BLaER1 (cell line): ENCODE measurements around the gene ALG14.

ENCODE experiments used
- H3K27ac ChIP-seq: shearing (Covaris generic); formaldehyde crosslinking; 2 replicates; pipeline ENCODE4 v1.8.1; 2022
- H3K27me3 ChIP-seq: shearing (Covaris generic); formaldehyde crosslinking; 2 replicates; pipeline ENCODE4 v1.8.1; 2022
- H3K36me3 ChIP-seq: shearing (Covaris generic); formaldehyde crosslinking; 2 replicates; pipeline ENCODE4 v1.8.1; 2022
- H3K4me1 ChIP-seq: shearing (Covaris generic); formaldehyde crosslinking; 2 replicates; pipeline ENCODE4 v1.8.1; 2022
- H3K4me2 ChIP-seq: shearing (Covaris generic); formaldehyde crosslinking; 2 replicates; pipeline ENCODE4 v1.8.1; 2022
- H3K4me3 ChIP-seq: shearing (Covaris generic); formaldehyde crosslinking; 2 replicates; pipeline ENCODE4 v1.8.1; 2022
- H3K9ac ChIP-seq: shearing (Covaris generic); formaldehyde crosslinking; 2 replicates; pipeline ENCODE4 v1.8.1; 2022
- H3K9me3 ChIP-seq: shearing (Covaris generic); formaldehyde crosslinking; 2 replicates; pipeline ENCODE4 v1.8.1; 2022
- H4K20me1 ChIP-seq: shearing (Covaris generic); formaldehyde crosslinking; 2 replicates; pipeline ENCODE4 v1.8.1; 2022
- Cebpa-rat ChIP-seq: shearing (Covaris generic); IDR thresholded peaks from 2 replicates; pipeline ENCODE4 v1.8.1; 2022

Gene ALG14

DNA sequence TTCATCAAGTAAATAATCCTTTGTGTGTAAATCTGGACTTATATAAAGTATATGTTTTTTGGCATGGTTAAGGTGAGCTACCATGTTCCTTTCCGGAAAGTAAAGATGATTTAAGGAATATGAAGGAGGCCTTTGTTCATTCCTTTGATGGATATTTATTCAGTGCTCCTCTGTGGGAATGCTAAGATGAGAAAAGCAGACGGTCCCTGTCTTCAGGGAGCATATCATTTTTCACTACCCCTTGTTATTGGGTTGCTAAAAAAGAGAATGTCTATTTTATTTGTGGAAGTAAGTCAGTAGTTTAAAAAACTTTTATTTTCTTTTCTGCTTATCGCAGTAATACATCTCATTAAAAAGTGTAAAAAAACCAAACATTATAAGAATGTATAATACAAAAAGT is 110.8 kb downstream of the ALG14 start:
- Histone ChIP-seq H3K4me1 (peaks cover 29% of the 10 kb centered on the region), H3K27ac (peak overlapping the region; percentile 91), H4K20me1 (no peaks in the 10 kb centered on the region), H3K4me3 (peak overlapping the region; percentile 57; the same call in 1 of the 2 replicates), H3K4me2 (peak overlapping the region; percentile 88), H3K36me3 (no peaks in the 10 kb centered on the region), H3K9ac (no peak overlapping the region), H3K27me3 (no peaks in the 10 kb centered on the region), H3K9me3 (no peaks in the 10 kb centered on the region)
- no peak for TF ChIP-seq Cebpa-rat

DNA sequence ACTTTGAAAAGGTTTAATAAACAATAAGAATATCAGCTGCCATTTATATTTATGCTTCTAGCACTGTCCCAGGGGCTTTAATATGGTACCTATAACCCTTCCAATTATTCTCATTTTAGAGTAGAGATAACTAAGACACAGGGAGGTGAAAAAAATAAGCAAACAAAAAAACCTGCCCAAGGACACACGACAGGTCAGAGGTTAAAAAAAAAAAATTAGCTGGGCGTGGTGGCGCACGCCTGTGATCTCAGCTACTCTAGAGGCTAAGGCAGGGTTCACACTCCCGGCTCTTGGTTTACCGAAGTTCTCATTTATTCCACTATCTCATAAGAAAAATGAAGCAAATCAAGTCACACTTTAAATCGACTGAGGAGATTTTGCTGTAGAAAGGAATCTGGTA is 111.2 kb downstream of the ALG14 start:
- Histone ChIP-seq H3K4me1 (peaks cover 29% of the 10 kb centered on the region), H3K9me3 (no peaks in the 10 kb centered on the region), H3K4me2 (peak overlapping the region; percentile 88)

DNA sequence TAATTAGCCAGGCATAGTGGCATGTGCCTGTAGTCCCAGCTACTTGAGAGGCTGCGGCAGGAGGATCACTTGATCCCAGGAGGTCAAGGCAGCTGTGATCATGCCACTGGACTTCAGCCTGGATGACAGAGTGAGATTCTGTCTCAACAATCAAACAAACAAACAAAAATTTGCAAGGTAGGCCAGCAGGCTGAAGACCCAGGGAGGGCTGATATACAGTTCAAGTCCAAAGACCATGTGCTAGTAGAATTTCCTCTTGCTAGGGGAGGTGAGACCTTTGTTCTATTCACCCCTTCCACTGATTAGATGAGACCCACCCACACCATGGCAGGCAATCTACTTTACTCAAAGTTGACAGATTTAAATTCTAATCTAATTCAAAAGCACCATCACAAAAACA is 114.7 kb downstream of the ALG14 start:
- H4K20me1 ChIP-seq, result no peaks in the 10 kb centered on the region
- H3K9ac ChIP-seq, result no peak overlapping the region
- H3K4me2 ChIP-seq, result no peak overlapping the region
- peaks cover 25% of the 10 kb centered on the region for H3K4me1 ChIP-seq
- no peaks in the 10 kb centered on the region for H3K36me3 ChIP-seq
- H3K9me3 ChIP-seq, result no peaks in the 10 kb centered on the region
- H3K27me3 ChIP-seq, result no peaks in the 10 kb centered on the region
- no peak overlapping the region for H3K4me3 ChIP-seq
- no peak for TF ChIP-seq Cebpa-rat
- H3K27ac ChIP-seq, result no peak overlapping the region

More for the DNA sequence above, 111.2 kb downstream of the ALG14 start:
- Histone ChIP-seq H3K27ac (no peak overlapping the region; the same call in 1 of the 2 replicates), H3K9ac (no peak overlapping the region), H4K20me1 (no peaks in the 10 kb centered on the region), H3K4me3 (no peak overlapping the region), H3K36me3 (no peaks in the 10 kb centered on the region), H3K27me3 (no peaks in the 10 kb centered on the region)
- no peak for TF ChIP-seq Cebpa-rat

DNA sequence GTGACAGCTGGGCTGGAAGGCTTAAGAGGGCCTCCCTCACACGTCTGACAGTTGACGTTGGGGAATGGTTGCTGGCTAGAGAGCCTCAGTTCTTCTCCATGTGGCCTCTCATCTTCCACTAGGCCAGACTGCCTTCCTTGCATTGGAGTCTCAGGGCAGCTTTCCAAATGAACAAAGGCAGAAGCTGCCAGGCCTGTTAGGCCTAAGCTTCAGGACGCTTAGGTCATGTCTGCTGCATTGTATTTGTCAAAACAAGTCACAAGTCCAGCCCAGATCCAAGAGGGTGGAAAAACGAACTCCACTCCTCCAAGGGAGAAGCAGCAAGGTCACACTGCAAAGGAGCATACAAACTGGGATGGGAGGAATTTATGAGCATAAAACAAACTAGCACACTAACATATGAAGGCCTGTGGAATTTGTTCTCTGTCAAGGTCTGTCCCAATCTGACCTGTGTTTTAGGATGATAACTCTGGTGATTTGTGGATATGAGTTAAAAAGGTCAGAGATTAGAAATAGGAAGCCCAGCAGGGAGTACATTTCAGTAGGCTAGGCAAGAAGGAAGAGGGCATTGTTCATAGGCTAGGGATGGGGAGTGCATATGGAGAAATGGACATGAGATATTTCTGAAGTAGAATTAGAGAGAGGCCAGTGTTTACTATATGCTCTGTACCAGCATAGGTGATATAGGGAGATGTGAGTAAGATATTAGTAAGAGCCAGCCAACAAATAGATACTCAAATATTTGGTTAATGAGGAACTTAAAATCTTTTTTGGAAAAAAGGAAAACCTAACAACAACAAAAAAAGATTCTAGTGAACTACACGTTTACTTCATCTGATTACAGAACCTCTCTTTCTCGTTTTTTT is 116.8 kb downstream of the ALG14 start:
- no peaks in the 10 kb centered on the region for H3K9me3 ChIP-seq
- H3K27ac ChIP-seq, result no peak overlapping the region
- no peaks in the 10 kb centered on the region for H3K36me3 ChIP-seq
- H4K20me1 ChIP-seq, result no peaks in the 10 kb centered on the region
- H3K4me3 ChIP-seq, result no peak overlapping the region
- no peaks in the 10 kb centered on the region for H3K27me3 ChIP-seq
- H3K4me1 ChIP-seq, result peaks cover 6% of the 10 kb centered on the region
- no peak overlapping the region for H3K9ac ChIP-seq
- H3K4me2 ChIP-seq, result no peak overlapping the region
- TF ChIP-seq Cebpa-rat, result no peak

DNA sequence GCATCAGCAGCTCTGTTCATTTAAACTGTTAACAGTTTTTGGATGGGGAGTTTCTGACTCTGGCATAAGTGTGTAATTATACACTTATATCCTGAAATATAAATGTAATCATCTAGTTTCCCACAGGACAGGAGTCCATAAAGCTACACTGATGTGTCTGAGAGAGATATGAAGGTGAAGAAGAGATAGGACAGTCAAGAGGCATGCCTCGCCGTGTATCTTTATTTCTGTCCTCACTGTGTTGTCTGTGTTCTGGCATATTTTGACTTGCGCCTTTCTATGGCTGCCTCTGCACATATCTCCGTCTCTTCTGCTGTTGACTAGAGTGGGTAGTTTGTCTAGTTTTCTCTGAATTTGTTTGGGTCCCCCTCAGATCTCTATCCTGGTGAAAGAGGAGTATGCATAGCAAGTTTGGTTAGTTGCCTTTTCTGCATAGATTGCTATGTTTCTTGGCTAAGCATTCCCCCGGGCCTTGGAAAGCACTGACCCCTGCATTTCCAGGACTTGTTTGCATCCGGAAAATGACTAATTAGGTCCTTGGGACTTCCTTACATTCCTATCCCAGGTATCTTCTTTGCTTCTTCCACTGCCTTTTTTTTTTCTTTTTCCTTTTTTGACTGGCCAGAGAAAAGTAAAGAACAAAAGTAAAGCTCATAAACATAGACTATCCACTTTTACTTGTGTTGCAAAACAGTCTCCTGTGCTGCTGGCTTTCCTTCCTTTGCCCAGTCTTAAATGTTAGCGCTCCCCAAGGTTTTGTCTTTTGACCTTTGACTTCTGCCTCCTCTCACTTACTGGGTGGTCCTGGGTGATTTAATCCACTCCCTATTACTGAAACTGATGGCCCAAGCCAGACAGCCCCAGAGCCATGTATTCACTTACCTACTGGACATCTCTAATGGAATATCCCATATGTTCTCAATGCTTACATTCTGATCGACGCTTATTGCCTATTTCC is 118.2 kb downstream of the ALG14 start:
- Histone ChIP-seq H3K36me3 (no peaks in the 10 kb centered on the region), H3K4me1 (no peaks in the 10 kb centered on the region), H4K20me1 (no peaks in the 10 kb centered on the region), H3K27me3 (no peaks in the 10 kb centered on the region), H3K9ac (no peak overlapping the region), H3K4me3 (no peak overlapping the region), H3K4me2 (no peak overlapping the region), H3K27ac (no peak overlapping the region), H3K9me3 (no peaks in the 10 kb centered on the region)
- TF ChIP-seq Cebpa-rat, result no peak

DNA sequence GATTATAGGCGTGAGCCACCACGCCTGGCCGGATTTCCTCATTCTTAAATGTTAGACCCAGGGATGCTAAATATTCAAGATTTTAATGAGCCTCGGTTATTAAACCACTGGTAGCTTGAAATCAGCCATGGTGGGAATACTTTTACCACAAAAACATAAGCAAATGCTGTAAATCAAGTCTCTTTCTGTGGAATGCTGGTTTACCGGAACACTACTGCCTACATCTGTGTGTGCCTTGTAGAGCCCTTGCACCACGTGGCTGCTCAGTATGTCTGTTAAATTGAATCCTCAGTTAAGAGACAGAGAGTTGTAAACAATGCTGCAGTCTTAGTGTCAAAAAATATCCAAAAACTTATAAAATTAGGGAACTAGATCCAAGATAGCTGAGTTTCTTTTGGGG is 119.0 kb downstream of the ALG14 start:
- Histone ChIP-seq H3K4me1 (no peaks in the 10 kb centered on the region), H4K20me1 (no peaks in the 10 kb centered on the region), H3K36me3 (no peaks in the 10 kb centered on the region), H3K27ac (no peak overlapping the region), H3K9me3 (no peaks in the 10 kb centered on the region), H3K9ac (no peak overlapping the region), H3K4me2 (no peak overlapping the region), H3K27me3 (no peaks in the 10 kb centered on the region), H3K4me3 (no peak overlapping the region)
- TF ChIP-seq Cebpa-rat, result no peak

DNA sequence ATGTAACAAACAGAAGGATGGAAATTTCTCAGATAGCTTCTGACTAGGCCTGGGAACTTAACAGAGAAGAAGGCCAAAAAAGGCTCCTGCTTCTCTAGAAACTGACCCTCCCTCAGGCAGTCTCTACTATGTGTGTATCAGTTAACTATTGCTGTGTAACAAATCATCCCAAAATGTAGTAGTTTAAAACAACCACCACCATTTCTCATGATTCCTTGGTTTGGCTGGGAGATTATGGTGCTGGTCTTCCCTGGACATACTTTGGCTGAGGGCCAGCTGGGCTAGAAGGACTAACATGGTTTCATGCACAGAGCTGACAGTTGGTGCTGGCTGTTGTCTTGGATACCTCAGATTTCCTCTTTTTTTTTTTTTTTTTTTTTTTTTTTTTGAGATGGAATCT is 119.6 kb downstream of the ALG14 start:
- no peak overlapping the region for H3K9ac ChIP-seq
- H3K9me3 ChIP-seq, result no peaks in the 10 kb centered on the region
- H3K36me3 ChIP-seq, result no peaks in the 10 kb centered on the region
- no peaks in the 10 kb centered on the region for H3K4me1 ChIP-seq
- H3K4me2 ChIP-seq, result no peak overlapping the region
- H4K20me1 ChIP-seq, result no peaks in the 10 kb centered on the region
- H3K4me3 ChIP-seq, result no peak overlapping the region
- H3K27ac ChIP-seq, result no peak overlapping the region
- no peak for TF ChIP-seq Cebpa-rat
- H3K27me3 ChIP-seq, result no peaks in the 10 kb centered on the region

DNA sequence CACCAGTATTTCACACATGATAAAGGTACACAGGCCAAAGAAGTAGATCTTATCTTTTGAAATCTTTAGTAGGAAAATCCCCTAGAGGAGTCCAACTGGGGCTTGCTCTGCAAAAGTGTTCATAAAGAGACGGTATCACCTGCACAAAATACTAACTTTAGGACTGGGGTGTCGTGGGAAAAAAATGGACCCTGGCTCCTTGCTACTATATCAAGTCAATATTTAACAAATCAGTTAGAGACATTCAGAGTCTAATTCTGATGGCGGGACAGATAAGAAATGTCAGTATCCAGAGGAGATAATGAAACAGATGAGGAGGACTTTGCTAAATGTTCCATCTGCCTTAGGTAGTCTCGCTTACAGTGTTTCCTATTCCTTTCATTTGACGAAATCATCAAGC is 120.2 kb downstream of the ALG14 start:
- TF ChIP-seq Cebpa-rat, result no peak
- H3K27ac ChIP-seq, result no peak overlapping the region

DNA sequence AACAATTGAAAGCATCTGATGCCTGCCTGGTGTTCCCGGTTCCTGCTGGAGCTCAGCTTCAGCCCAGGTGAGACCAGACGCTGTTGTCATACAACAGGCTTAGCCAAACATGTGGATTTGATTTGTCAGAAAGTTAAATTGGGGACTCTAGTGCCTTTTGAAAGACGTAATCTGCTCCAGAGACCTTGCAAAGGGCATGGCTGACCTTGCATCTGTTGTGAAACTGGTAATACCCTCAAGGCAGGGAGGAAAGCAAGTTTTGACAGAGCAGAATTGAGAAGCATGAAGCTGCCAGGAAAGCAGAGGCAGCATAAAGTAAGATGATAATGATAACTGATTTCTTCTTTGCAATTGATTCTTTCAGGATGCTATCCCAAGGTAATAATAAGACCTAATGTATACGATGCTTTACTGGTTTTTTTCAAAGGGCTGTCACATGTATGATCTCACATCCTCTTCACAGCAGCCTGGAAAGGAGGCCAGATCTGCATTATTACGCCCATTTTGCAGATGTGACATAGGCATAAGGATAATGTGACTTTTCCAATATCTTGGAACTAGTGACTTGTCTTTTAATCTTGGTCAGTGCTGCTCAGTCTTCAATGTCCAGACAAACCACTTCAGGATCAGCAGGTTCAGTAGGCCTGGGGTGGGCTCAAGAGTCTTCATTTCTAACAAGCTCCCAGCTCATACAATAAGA is 121.1 kb downstream of the ALG14 start:
- Histone ChIP-seq H4K20me1 (no peaks in the 10 kb centered on the region), H3K9me3 (no peaks in the 10 kb centered on the region), H3K4me3 (no peak overlapping the region), H3K4me2 (no peak overlapping the region), H3K27ac (no peak overlapping the region), H3K9ac (no peak overlapping the region), H3K4me1 (no peaks in the 10 kb centered on the region), H3K36me3 (no peaks in the 10 kb centered on the region), H3K27me3 (no peaks in the 10 kb centered on the region)
- no peak for TF ChIP-seq Cebpa-rat

More for the DNA sequence above, 120.2 kb downstream of the ALG14 start:
- Histone ChIP-seq H3K9me3 (no peaks in the 10 kb centered on the region), H3K4me2 (no peak overlapping the region), H3K9ac (no peak overlapping the region), H3K4me1 (no peaks in the 10 kb centered on the region), H3K4me3 (no peak overlapping the region), H3K36me3 (no peaks in the 10 kb centered on the region), H3K27me3 (no peaks in the 10 kb centered on the region), H4K20me1 (no peaks in the 10 kb centered on the region)
